ENCODE results near the gene FGFBP2. TPM values are rescaled to one million over a fixed set of nuclear protein-coding genes. Genes with fewer than 3 reads are reported as not detected.

The FGFBP2 gene
- total RNA-seq, 1 experiment from 2014 or later = not detected

DNA sequence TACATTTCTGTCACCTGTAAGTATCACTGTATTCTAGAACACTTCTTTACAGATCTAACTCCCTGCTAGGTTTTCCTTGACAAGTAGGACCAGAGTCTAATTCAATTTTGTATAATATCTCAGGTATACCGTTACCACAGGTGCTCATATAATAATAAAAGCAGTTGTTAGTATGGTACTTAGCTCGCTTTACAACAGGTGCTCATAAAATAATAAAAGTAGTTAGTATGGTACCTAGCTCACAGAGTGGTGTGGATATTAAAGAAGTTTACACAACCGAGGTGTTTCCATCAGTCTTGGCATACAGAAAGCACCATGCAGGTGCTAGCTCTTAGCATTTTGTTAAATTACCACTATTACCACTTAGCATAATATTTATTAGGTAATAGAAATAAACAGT lies 32.9 kb upstream of the FGFBP2 start:
- DNase-seq = no peak
- ChIA-PET POLR2A (ENCODE audit: unreplicated experiment) (no interaction called here), CTCF (no interaction called here)
- Histone ChIP-seq H3K79me2 (ENCODE audit: low read depth) (no peaks in the 10 kb centered on the region), H3K4me3 (no peak overlapping the region), H3K4me1 (replicated peaks; ENCODE audit: insufficient read depth) (no peaks in the 10 kb centered on the region), H3K36me3 (ENCODE audit: low read depth) (no peaks in the 10 kb centered on the region), H3F3A (ENCODE audit: insufficient read depth, low read depth) (no peaks in the 10 kb centered on the region), H3K9me3 (ENCODE audit: insufficient read depth, low read depth) (no peaks in the 10 kb centered on the region), H3K4me2 (no peak overlapping the region), H4K20me1 (ENCODE audit: insufficient read depth) (no peaks in the 10 kb centered on the region), H3K27ac (no peak overlapping the region), H3K27me3 (ENCODE audit: insufficient read depth, low read depth) (no peaks in the 10 kb centered on the region), H2AFZ (no peak overlapping the region), H3K9me2 (ENCODE audit: insufficient read depth) (no peaks in the 10 kb centered on the region)
- TF ChIP-seq EZH2 (IDR thresholded peaks at IDR 0.05; ENCODE audit: low read depth) = no peak
- TF ChIP-seq, protein P1, sequence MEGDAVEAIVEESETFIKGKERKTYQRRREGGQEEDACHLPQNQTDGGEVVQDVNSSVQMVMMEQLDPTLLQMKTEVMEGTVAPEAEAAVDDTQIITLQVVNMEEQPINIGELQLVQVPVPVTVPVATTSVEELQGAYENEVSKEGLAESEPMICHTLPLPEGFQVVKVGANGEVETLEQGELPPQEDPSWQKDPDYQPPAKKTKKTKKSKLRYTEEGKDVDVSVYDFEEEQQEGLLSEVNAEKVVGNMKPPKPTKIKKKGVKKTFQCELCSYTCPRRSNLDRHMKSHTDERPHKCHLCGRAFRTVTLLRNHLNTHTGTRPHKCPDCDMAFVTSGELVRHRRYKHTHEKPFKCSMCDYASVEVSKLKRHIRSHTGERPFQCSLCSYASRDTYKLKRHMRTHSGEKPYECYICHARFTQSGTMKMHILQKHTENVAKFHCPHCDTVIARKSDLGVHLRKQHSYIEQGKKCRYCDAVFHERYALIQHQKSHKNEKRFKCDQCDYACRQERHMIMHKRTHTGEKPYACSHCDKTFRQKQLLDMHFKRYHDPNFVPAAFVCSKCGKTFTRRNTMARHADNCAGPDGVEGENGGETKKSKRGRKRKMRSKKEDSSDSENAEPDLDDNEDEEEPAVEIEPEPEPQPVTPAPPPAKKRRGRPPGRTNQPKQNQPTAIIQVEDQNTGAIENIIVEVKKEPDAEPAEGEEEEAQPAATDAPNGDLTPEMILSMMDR (conservative IDR thresholded peaks at IDR 0.05) = no peak
- intact Hi-C loops (cut with micrococcal nuclease; ENCODE audit: unreplicated experiment) = no loop called here
- BruUV-seq (replicated peaks) = no TSS peak

DNA sequence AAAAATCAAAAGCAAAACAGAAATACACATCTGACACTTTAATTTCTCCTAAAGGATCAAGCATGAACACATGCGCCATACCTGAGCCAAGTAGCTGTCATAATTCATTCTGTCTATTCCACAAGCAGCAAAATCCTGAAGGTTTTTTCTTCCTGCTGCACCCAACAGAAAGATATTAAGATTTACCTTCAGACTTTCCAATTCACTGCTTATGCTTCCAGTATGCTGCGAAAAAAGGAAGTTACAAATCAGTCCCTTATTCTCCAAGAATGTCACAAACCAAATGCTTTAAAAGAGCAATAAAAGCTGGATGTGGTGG lies 29.2 kb upstream of the FGFBP2 start:
- Histone ChIP-seq H3F3A (ENCODE audit: insufficient read depth, low read depth) (no peaks in the 10 kb centered on the region), H3K27ac (no peak overlapping the region), H3K4me3 (no peak overlapping the region), H3K9me3 (ENCODE audit: insufficient read depth, low read depth) (no peaks in the 10 kb centered on the region), H3K9me2 (ENCODE audit: insufficient read depth) (no peaks in the 10 kb centered on the region), H3K27me3 (ENCODE audit: insufficient read depth, low read depth) (no peaks in the 10 kb centered on the region; the same call in 1 of the 2 replicates), H3K79me2 (ENCODE audit: low read depth) (no peaks in the 10 kb centered on the region), H2AFZ (no peak overlapping the region), H3K4me1 (replicated peaks; ENCODE audit: insufficient read depth) (no peaks in the 10 kb centered on the region), H3K36me3 (ENCODE audit: low read depth) (no peaks in the 10 kb centered on the region), H3K4me2 (no peak overlapping the region), H4K20me1 (ENCODE audit: insufficient read depth) (no peaks in the 10 kb centered on the region)
- intact Hi-C loops (cut with micrococcal nuclease; ENCODE audit: unreplicated experiment) = no loop called here
- TF ChIP-seq, protein P1 (conservative IDR thresholded peaks at IDR 0.05) = no peak
- no peak for TF ChIP-seq EZH2 (IDR thresholded peaks at IDR 0.05; ENCODE audit: low read depth)
- no peak for DNase-seq
- ChIA-PET CTCF (no interaction called here), POLR2A (ENCODE audit: unreplicated experiment) (no interaction called here)
- no TSS peak for BruUV-seq (replicated peaks)

DNA sequence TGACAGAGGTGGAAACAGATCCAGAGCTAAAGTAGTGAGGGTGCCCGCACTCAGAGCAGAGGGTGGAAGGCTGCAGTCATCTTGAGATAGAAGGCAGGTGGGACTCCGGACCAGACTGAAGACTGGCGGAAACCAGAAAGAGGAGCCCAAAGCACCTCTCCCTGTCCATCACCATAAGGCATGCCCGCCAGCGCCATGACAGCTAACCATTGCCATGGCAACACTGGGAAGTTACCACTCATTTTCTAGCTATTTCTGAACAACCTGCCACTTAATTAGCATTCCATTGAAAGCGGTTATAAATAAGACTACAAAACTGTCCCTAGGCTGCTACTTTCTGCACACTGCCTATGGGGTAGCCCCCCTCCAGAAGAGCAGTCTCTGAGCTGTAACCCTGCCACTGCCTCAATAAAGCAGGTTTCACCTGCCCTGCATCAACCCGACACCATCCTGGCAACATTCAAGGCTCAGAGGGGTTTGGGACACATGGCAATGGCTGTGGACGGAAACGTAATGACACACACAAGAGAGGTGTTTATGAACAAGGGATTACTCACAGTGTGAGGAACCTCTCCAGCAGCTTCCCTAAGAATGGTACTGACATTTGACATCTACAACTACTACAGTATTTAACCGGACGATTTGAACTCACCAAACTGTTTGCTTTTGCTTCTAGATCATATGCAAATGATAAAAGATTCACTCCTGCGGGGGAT lies 27.8 kb upstream of the FGFBP2 start:
- Histone ChIP-seq H3K9me3 (ENCODE audit: insufficient read depth, low read depth) (no peaks in the 10 kb centered on the region), H3K4me1 (replicated peaks; ENCODE audit: insufficient read depth) (no peaks in the 10 kb centered on the region), H4K20me1 (ENCODE audit: insufficient read depth) (no peaks in the 10 kb centered on the region), H3K9me2 (ENCODE audit: insufficient read depth) (no peaks in the 10 kb centered on the region), H3K27ac (no peak overlapping the region), H3K4me2 (no peak overlapping the region), H3K36me3 (ENCODE audit: low read depth) (no peaks in the 10 kb centered on the region), H3F3A (ENCODE audit: insufficient read depth, low read depth) (no peaks in the 10 kb centered on the region), H3K27me3 (ENCODE audit: insufficient read depth, low read depth) (no peaks in the 10 kb centered on the region; the same call in 1 of the 2 replicates), H3K4me3 (no peak overlapping the region), H2AFZ (no peak overlapping the region), H3K79me2 (ENCODE audit: low read depth) (no peaks in the 10 kb centered on the region)
- TF ChIP-seq, protein P1 (conservative IDR thresholded peaks at IDR 0.05) = no peak
- no peak for TF ChIP-seq EZH2 (IDR thresholded peaks at IDR 0.05; ENCODE audit: low read depth)
- no TSS peak for BruUV-seq (replicated peaks)
- intact Hi-C loops (cut with micrococcal nuclease; ENCODE audit: unreplicated experiment) = no loop called here
- no peak for DNase-seq
- POLR2A ChIA-PET (ENCODE audit: unreplicated experiment) = no interaction called here
- CTCF ChIA-PET = no interaction called here

Measured in PC-9 (cell line).